Naive thymus-derived CD4-positive, alpha-beta T cell (primary cell): ENCODE results near the gene LETM1. TPM values are rescaled to one million over a fixed set of nuclear protein-coding genes. Genes with fewer than 3 reads are reported as not detected.

Experiments
- ATAC-seq: fragments of 150-1000 bp; cut with Tn5 transposase; 2 replicates; pipeline ENCODE4 v1.10.0; 2021; ENCODE audit warnings: mild to moderate bottlenecking, moderate library complexity
- CTCF ChIA-PET: fragments of 350-600 bp; sonication (Branson Sonifier 250); formaldehyde crosslinking; loops from one replicate; lab custom pipeline; 2021; ENCODE audit warnings: antibody characterized with exemption; lab: Charles Lee
- POLR2A ChIA-PET: fragments of 350-600 bp; sonication (Branson Sonifier 250); formaldehyde crosslinking; loops from one replicate; lab custom pipeline; 2021; ENCODE audit warnings: antibody characterized with exemption, inconsistent platforms; lab: Charles Lee
- DNase-seq, 9 donors: peaks; one replicate each; pipeline versions ENCODE4 v3.0.0 to v3.0.0-alpha.2; 2020 to 2022; ENCODE audit warnings: mixed read lengths in 1 of 9
- H3K27ac ChIP-seq: one replicate; pipeline ENCODE4 v1.7.0; 2013; ENCODE audit warnings: mild to moderate bottlenecking, low read depth, low read length, moderate library complexity
- H3K27me3 ChIP-seq, 2 donors: one replicate each; pipeline ENCODE4 v1.7.0; 2013; ENCODE audit warnings: low read length in 2 of 2, mild to moderate bottlenecking in 2 of 2, moderate library complexity in 2 of 2; ENCODE audit not compliant: control insufficient read depth in 2 of 2, insufficient read depth in 2 of 2
- H3K36me3 ChIP-seq, 3 experiments: 1 replicate in 2 of 3; 2 replicates in 1 of 3; pipeline ENCODE4 v1.7.0; 2013; ENCODE audit warnings: low read length in 3 of 3, mild to moderate bottlenecking in 3 of 3, moderate library complexity in 1 of 3; ENCODE audit not compliant: insufficient read depth in 3 of 3, control insufficient read depth in 2 of 3
- H3K4me1 ChIP-seq, 2 donors: one replicate each; pipeline ENCODE4 v1.7.0; 2013; ENCODE audit warnings: low read length in 2 of 2, mild to moderate bottlenecking in 2 of 2, moderate library complexity in 1 of 2; ENCODE audit not compliant: control insufficient read depth in 2 of 2, insufficient read depth in 2 of 2
- H3K4me3 ChIP-seq: 2 replicates; pipeline ENCODE4 v1.7.0; 2013; ENCODE audit warnings: mild to moderate bottlenecking, low read length
- H3K9me3 ChIP-seq, 3 experiments: 1 replicate in 2 of 3; 2 replicates in 1 of 3; pipeline ENCODE4 v1.7.0; 2013; ENCODE audit warnings: low read length in 3 of 3; ENCODE audit not compliant: control insufficient read depth in 2 of 3
- H3K27ac Mint-ChIP-seq, 9 donors: one replicate each; pipeline ENCODE4 v1.8.0; 2020 to 2022; ENCODE audit warnings: mixed read lengths in 9 of 9, mild to moderate bottlenecking in 8 of 9, moderate library complexity in 5 of 9, inconsistent platforms in 2 of 9
- H3K27me3 Mint-ChIP-seq, 5 donors: one replicate each; pipeline ENCODE4 v1.8.0; 2021 to 2022; ENCODE audit warnings: mixed read lengths in 5 of 5, mild to moderate bottlenecking in 1 of 5
- H3K36me3 Mint-ChIP-seq, 5 donors: one replicate each; pipeline ENCODE4 v1.8.0; 2020 to 2022; ENCODE audit warnings: mixed read lengths in 5 of 5, mild to moderate bottlenecking in 3 of 5, inconsistent platforms in 1 of 5
- H3K4me1 Mint-ChIP-seq, 7 donors: one replicate each; pipeline ENCODE4 v1.8.0; 2020 to 2022; ENCODE audit warnings: mixed read lengths in 7 of 7, mild to moderate bottlenecking in 3 of 7, inconsistent platforms in 1 of 7
- H3K4me3 Mint-ChIP-seq, 10 donors: one replicate each; pipeline ENCODE4 v1.8.0; 2020 to 2022; ENCODE audit warnings: mild to moderate bottlenecking in 10 of 10, mixed read lengths in 10 of 10, moderate library complexity in 6 of 10, inconsistent platforms in 2 of 10
- H3K9me3 Mint-ChIP-seq, 11 donors: one replicate each; pipeline ENCODE4 v1.8.0; 2020 to 2022; ENCODE audit warnings: mixed read lengths in 11 of 11, mild to moderate bottlenecking in 4 of 11, inconsistent platforms in 1 of 11, moderate library complexity in 1 of 11
- intact Hi-C, 2 donors: fragments of 100-400 bp; cut with micrococcal nuclease; formaldehyde crosslinking; loops; one replicate each; pipeline ENCODE4 v1.15.1; 2023
- polyA plus RNA-seq, 2 donors: library from polyadenylated mRNA; unstranded; fragments of 300-500 nt; fragmentation: Illumina TruSeq; gene quantifications; one replicate each; pipeline ENCODE4 v1.2.3, GENCODE V29; 2021
- total RNA-seq, 6 experiments: library from RNA in 5 of 6; stranded (reverse) in 5 of 6; gene quantifications; 1 replicate in 5 of 6; 2 replicates in 1 of 6; pipeline ENCODE4 v1.2.3 and lab custom pipeline; 2021 to 2026

The LETM1 gene
- total and polyA plus RNA-seq, 7 experiments from 2014 or later: 7.7 to 56.4 (median 35.4) TPM

DNA sequence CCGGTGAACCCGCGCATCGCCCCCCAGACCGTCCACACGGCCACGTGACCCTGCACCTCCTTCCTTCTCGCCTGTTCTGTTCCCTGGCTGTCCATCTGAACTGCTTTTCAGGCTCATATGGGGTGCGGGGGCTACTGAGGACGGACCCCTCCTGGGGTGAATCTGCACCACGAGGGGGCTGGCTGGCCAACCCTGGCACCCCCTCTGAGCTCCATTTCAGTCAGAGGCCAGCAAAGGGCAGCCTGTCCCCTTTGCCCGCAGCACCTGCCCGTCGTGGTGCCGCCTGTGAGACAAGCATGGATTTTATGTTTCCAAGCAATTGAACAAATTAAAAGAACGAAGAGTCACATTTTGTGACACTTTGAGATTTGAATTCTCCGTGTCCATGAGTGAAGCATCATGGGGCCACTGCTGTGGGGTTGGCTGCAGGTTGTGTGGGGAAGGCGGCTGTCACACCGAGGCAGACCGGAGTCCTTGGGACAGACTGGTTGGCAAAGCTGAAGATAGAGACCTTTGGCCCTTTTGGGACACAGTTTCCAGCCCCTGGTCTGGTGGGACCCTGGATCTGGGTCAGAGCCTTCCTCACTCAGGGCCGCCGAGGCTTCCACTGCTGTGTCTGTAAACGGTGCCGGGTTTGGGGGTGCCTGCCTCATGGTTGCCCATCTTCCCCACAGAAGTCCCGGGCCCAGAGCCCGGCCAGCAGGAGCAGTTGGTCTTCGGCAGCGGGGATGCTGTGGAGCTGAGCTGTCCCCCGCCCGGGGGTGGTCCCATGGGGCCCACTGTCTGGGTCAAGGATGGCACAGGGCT, 57.2 kb downstream of the LETM1 start:
- peaks cover 0 to 5% of the 10 kb centered on the region in 2 donors for H3K4me1 ChIP-seq
- H3K36me3 Mint-ChIP-seq: no peaks in the 10 kb centered on the region
- CTCF ChIA-PET: interaction anchor here (1.4 kb wide), 1 partner anchor 14 kb away, joined by 3 read pairs; no protein-coding TSS in a partner anchor

DNA sequence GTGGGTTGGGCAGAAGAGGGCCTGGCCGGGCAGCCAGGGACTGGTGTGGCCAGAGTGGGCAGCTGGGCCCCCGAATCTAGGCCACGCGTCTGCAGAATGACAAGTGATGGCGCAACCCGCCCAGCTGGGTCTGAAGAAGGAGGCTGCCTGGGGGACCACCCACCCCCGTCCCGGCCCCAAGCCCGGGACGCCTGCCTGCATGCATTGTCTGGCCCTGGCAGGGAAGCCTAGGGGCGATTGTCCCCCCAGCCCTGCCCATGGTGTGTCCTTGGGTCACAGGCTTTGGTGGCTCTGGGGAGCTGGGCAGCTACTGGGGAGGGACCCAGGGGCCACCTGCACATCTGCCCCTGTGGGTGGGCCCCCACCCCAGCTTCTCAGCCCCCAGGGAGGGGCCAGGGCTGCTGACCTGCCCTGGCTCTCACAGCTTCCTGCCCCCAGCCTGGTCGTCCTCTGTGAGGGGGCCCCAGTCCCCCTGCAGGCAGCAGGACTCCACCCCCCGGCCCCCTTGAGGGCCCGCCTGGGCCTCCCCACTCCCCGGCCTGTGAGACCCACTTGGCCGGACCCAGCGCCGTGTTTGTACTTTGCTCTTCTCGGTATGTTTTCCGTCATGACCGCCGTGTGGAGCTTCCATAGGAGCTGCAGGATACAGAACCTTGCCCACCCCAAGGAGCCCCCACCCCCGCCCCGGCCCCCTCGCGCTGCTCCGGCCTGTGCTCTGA, 57.9 kb downstream of the LETM1 start:
- no peaks in the 10 kb centered on the region for H3K36me3 Mint-ChIP-seq
- Histone ChIP-seq H3K4me1 (peaks cover 0 to 5% of the 10 kb centered on the region in 2 donors), H3K4me3 (no peak overlapping the region), H3K27ac (no peak overlapping the region), H3K9me3 (no peaks in the 10 kb centered on the region), H3K27me3 (peaks cover 0 to 12% of the 10 kb centered on the region in 2 donors), H3K36me3 (no peaks in the 10 kb centered on the region)
- intact Hi-C loops: no loop called here
- no peak overlapping the region for H3K4me3 Mint-ChIP-seq
- no peak for DNase-seq
- peaks cover 12 to 27% (median 14%) of the 10 kb centered on the region in 5 donors for H3K27me3 Mint-ChIP-seq
- H3K27ac Mint-ChIP-seq: no peak overlapping the region
- ChIA-PET POLR2A (no interaction called here), CTCF (interaction anchor here (1.4 kb wide), 1 partner anchor 15 kb away, joined by 3 read pairs; no protein-coding TSS in a partner anchor)
- ATAC-seq: no peak
- H3K4me1 Mint-ChIP-seq: peaks cover 0 to 1% (median 0%) of the 10 kb centered on the region in 7 donors
- H3K9me3 Mint-ChIP-seq: no peaks in the 10 kb centered on the region

More for the DNA sequence above, 57.2 kb downstream of the LETM1 start:
- DNase-seq: no peak
- H3K4me3 Mint-ChIP-seq: no peak overlapping the region
- ATAC-seq: no peak
- intact Hi-C loops: no loop called here
- POLR2A ChIA-PET: no interaction called here
- peaks cover 12 to 27% (median 14%) of the 10 kb centered on the region in 5 donors for H3K27me3 Mint-ChIP-seq
- no peaks in the 10 kb centered on the region for H3K36me3 ChIP-seq
- H3K4me3 ChIP-seq: no peak overlapping the region
- no peaks in the 10 kb centered on the region for H3K9me3 Mint-ChIP-seq
- peaks cover 0 to 1% (median 0%) of the 10 kb centered on the region in 7 donors for H3K4me1 Mint-ChIP-seq
- H3K27me3 ChIP-seq: peaks cover 0 to 12% of the 10 kb centered on the region in 2 donors
- no peaks in the 10 kb centered on the region for H3K9me3 ChIP-seq
- H3K27ac Mint-ChIP-seq: no peak overlapping the region
- no peak overlapping the region for H3K27ac ChIP-seq

DNA sequence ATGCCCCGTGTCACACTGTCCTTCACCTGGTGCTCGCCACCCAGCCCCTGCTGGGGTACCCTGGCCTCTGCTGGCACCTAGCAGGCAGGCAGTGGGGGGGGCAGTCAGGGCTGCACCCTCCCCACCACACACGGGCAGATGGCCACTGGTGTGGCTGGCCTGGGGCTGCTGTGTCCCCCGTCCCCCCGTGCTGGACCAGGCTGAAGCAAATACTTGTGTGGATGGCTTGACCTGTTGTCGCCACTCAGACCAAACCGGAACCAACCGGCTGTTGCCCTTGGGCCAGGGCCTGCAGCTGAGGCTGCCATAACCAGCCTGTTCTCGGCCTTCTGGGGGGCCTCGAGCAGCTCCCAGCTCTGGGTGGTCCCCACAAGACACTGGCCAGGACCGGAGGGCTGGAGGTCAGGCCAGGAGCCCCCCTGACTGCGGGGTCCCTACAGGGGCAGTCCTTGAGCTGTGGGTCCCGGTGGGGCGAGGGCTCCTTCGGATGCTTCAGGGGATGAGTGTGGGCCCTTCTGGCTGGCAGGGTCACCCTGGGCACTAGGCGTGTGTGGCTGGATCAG, 58.6 kb downstream of the LETM1 start:
- H3K9me3 Mint-ChIP-seq: no peaks in the 10 kb centered on the region
- ATAC-seq: no peak
- no peak for DNase-seq
- intact Hi-C loops: no loop called here
- H3K4me1 ChIP-seq: peaks cover 0 to 5% of the 10 kb centered on the region in 2 donors
- H3K27ac ChIP-seq: no peak overlapping the region
- no peaks in the 10 kb centered on the region for H3K36me3 ChIP-seq
- H3K27me3 Mint-ChIP-seq: peaks cover 12 to 27% (median 14%) of the 10 kb centered on the region in 5 donors
- POLR2A ChIA-PET: no interaction called here
- H3K36me3 Mint-ChIP-seq: no peaks in the 10 kb centered on the region
- peaks cover 0 to 12% of the 10 kb centered on the region in 2 donors for H3K27me3 ChIP-seq
- CTCF ChIA-PET: interaction anchor here (1.4 kb wide), 1 partner anchor 15 kb away, joined by 3 read pairs; no protein-coding TSS in a partner anchor
- no peak overlapping the region for H3K4me3 ChIP-seq
- H3K9me3 ChIP-seq: no peaks in the 10 kb centered on the region
- no peak overlapping the region for H3K4me3 Mint-ChIP-seq
- H3K27ac Mint-ChIP-seq: no peak overlapping the region
- peaks cover 0 to 1% (median 0%) of the 10 kb centered on the region in 7 donors for H3K4me1 Mint-ChIP-seq

DNA sequence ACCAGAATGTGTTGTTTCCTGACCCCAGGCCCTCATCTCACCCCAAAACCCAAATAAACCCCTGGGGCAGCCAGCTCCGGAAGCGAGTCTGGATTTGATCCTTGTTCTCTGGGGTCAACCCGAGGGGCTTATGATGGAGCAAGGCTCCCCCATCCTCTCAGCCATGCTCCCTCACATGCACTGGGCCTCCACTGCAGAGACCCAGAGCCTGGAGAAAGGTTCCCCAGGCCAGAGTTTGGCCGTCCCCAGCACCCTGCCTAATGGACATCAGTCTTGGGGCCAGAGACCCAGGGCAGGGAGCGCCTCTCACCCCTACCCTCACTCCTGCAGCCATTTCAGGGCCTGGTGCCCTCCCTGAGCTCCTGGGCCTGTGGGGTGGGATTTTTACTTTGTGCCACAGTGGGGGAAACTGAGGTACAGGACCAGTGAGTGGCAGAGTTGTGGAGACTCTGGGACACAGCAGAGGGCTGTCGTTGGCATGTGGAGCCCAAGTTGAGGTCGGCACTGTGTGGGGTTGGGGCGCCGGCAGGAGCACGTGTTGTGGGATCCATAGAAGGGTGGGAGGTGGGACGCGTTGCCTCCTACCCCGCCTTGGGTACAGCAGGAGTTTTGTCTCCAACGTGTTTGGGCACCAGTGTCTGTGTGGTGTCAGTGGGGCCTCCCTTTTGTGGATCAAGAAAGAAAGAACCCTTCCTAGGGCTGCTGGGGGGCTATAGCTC, 59.3 kb downstream of the LETM1 start:
- ChIA-PET CTCF (no interaction called here), POLR2A (no interaction called here)
- peaks cover 0 to 1% (median 0%) of the 10 kb centered on the region in 7 donors for H3K4me1 Mint-ChIP-seq
- DNase-seq (no peak), ATAC-seq (no peak)
- intact Hi-C loops: no loop called here
- H3K36me3 Mint-ChIP-seq: no peaks in the 10 kb centered on the region
- peak overlapping the region in 2 of 10 donors; percentile 49 to 53 for H3K4me3 Mint-ChIP-seq
- H3K4me1 ChIP-seq: peaks cover 0 to 5% of the 10 kb centered on the region in 2 donors
- H3K9me3 ChIP-seq: no peaks in the 10 kb centered on the region
- H3K27ac ChIP-seq: no peak overlapping the region
- H3K4me3 ChIP-seq: no peak overlapping the region
- H3K27me3 ChIP-seq: peaks cover 0 to 12% of the 10 kb centered on the region in 2 donors
- no peaks in the 10 kb centered on the region for H3K36me3 ChIP-seq
- no peaks in the 10 kb centered on the region for H3K9me3 Mint-ChIP-seq
- no peak overlapping the region for H3K27ac Mint-ChIP-seq
- peaks cover 12 to 27% (median 15%) of the 10 kb centered on the region in 5 donors for H3K27me3 Mint-ChIP-seq

DNA sequence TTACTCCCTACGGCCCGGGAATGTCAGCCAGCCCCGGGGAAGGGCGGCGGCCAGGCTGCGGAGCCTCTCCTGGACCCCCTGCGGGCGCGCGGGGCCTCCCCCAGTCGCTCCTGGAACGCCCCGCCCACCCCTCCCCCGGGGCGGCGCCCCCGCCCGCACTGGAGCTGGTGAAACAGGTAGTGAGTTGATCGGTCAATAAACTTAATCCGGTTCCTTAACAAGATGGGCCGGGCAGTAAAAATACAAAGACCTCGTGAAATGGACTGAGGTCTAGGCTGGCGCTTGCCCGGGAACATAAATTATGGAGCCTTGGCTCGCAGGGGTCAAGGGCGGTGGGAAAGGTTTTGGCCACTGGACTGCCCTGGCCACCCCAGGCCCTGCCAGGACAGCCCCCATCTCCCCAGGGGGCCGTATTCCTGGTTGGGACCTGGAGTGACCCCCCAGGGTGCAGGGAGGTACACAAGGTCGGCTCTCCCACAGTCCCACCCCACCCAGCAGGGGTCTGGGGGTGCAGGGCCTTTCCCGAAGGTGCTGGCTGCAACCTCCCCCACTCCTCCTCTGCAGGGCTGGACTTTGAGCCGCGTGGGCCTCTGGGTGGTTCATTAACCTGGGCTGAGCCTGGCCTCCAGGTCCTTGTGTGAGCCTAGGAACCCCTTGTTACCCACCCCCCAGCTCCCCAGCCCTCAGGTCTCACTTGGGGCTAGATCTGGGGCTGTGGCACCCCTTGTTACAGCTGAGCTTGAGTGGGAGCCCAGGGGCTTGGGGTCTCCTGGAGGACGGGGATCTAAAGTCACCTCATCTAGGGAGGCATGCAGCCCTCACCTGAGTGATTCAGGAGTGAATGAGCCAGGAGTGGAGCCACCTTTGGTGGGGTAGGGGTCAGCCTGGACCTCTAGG, 60.4 kb downstream of the LETM1 start:
- ChIA-PET CTCF (no interaction called here), POLR2A (no interaction called here)
- Mint-ChIP-seq H3K27ac (no peak overlapping the region), H3K27me3 (peaks cover 13 to 28% (median 17%) of the 10 kb centered on the region in 5 donors), H3K4me3 (peak overlapping the region in 4 of 10 donors; percentile 21 to 72 (median 38)), H3K36me3 (no peaks in the 10 kb centered on the region), H3K4me1 (peaks cover 0 to 1% (median 0%) of the 10 kb centered on the region in 7 donors), H3K9me3 (no peaks in the 10 kb centered on the region)
- DNase-seq: no peak
- H3K27me3 ChIP-seq: peaks cover 0 to 12% of the 10 kb centered on the region in 2 donors
- H3K4me3 ChIP-seq: no peak overlapping the region
- no peaks in the 10 kb centered on the region for H3K9me3 ChIP-seq
- H3K27ac ChIP-seq: no peak overlapping the region
- no peaks in the 10 kb centered on the region for H3K36me3 ChIP-seq
- peaks cover 0 to 5% of the 10 kb centered on the region in 2 donors for H3K4me1 ChIP-seq
- intact Hi-C loops: no loop called here
- ATAC-seq: no peak
